Calu3 (cell line): ENCODE measurements around the gene UBE2Q2. TPM values are rescaled to one million over a fixed set of nuclear protein-coding genes. Genes with fewer than 3 reads are reported as not detected.

Source experiments
- BruUV-seq: library from RNA; stranded (reverse); fragments of 400-500 nt; replicated peaks from 2 replicates; lab custom pipeline; 2021; lab: Mats Ljungman, UMichigan
- CTCF ChIA-PET: fragments of 300-600 bp; sonication (Branson Sonifier 250); formaldehyde crosslinking; loops from one replicate; lab custom pipeline; 2022; ENCODE audit warnings: antibody characterized with exemption; lab: Charles Lee
- DNase-seq: peaks from one replicate; pipeline ENCODE4 v3.0.0; 2022
- H3K27ac Mint-ChIP-seq: one replicate; pipeline ENCODE4 v1.8.0; 2022; ENCODE audit warnings: mixed read lengths; ENCODE audit not compliant: unreplicated experiment
- H3K27me3 Mint-ChIP-seq: one replicate; pipeline ENCODE4 v1.8.0; 2022; ENCODE audit warnings: mixed read lengths; ENCODE audit not compliant: unreplicated experiment
- H3K36me3 Mint-ChIP-seq: one replicate; pipeline ENCODE4 v1.8.0; 2022; ENCODE audit warnings: mild to moderate bottlenecking, moderate library complexity, mixed read lengths; ENCODE audit not compliant: insufficient read depth, unreplicated experiment
- H3K4me1 Mint-ChIP-seq: one replicate; pipeline ENCODE4 v1.8.0; 2022; ENCODE audit warnings: mild to moderate bottlenecking, low read depth, mixed read lengths; ENCODE audit not compliant: unreplicated experiment
- H3K4me3 Mint-ChIP-seq: one replicate; pipeline ENCODE4 v1.8.0; 2022; ENCODE audit warnings: mild to moderate bottlenecking, low read depth, moderate library complexity, mixed read lengths; ENCODE audit not compliant: unreplicated experiment
- H3K9me3 Mint-ChIP-seq: one replicate; pipeline ENCODE4 v1.8.0; 2022; ENCODE audit warnings: low read depth, mixed read lengths; ENCODE audit not compliant: unreplicated experiment
- CTCF ChIP-seq: fragments of 200-600 bp; IDR thresholded peaks from one replicate; pipeline ENCODE4 v1.8.0; 2022; ENCODE audit warnings: antibody characterized with exemption; ENCODE audit not compliant: unreplicated experiment
- intact Hi-C: fragments of 100-400 bp; cut with micrococcal nuclease; formaldehyde crosslinking; loops from one replicate; pipeline ENCODE4 v1.10.0; 2022; ENCODE audit not compliant: unreplicated experiment
- total RNA-seq: library from RNA; stranded (reverse); gene quantifications from 2 replicates; pipeline ENCODE4 v1.2.3, GENCODE V29; 2022

Gene UBE2Q2
- total RNA-seq, 1 experiment from 2014 or later = 34.7 TPM

DNA sequence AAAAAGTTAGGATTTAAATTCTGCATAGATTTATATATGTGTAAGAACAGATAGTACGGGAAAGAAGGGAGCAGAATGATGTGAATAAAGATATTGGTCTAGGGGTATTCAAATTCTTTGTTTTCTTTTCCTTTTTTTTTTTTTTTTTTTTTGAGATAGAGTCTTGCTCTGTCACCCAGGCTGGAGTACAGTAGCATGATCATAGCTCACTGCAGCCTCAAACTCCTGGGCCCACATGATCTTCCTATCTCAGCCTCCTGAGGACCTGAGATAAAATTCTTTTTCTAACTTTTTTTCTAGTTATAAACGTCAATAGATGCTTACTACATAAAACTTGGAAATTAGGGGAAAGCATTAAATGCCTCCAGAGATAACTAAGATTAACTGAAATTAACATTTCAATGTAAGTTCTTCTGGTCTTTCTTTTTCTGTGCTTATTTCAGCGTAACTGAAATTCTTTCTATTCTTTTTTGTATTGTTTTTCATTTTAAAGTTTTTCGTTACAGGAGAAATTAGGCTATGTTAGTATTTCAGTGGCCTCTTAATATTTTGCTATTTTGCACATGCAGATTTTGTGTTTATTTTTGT is 29.2 kb downstream of the UBE2Q2 start:
- CTCF ChIA-PET = interaction anchor here (0.7 kb wide), 1 partner anchor 718 kb away, joined by 6 read pairs; no protein-coding TSS in a partner anchor
- Mint-ChIP-seq H3K27ac (no peak overlapping the region), H3K4me3 (no peak overlapping the region), H3K27me3 (no peaks in the 10 kb centered on the region), H3K9me3 (no peaks in the 10 kb centered on the region), H3K36me3 (no peaks in the 10 kb centered on the region), H3K4me1 (no peaks in the 10 kb centered on the region)
- no peak for TF ChIP-seq CTCF
- intact Hi-C loops = no loop called here
- DNase-seq = no peak
- BruUV-seq = no TSS peak

DNA sequence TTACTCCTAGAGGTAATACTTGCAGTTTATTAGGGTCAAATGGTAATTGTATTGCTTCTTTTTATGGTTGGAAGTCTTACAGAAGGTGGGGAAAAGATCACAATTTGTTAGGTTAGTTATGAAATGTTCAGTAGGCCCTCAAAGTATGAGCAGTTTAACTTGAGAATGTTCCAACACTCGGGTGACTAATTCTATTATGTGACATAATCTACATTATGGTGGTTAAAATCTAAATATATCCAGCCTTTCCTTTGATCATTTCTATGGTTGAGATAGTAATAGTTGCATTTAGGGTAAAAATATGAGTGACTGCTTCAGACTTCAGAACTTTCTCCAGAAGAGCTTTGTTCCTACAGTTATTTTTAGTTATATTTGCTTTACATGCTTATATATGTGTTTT is 40.8 kb downstream of the UBE2Q2 start:
- Mint-ChIP-seq H3K4me1 (no peaks in the 10 kb centered on the region), H3K27me3 (no peaks in the 10 kb centered on the region), H3K36me3 (no peaks in the 10 kb centered on the region), H3K27ac (no peak overlapping the region), H3K9me3 (no peaks in the 10 kb centered on the region), H3K4me3 (no peak overlapping the region)
- BruUV-seq = no TSS peak
- TF ChIP-seq CTCF = no peak
- no peak for DNase-seq
- CTCF ChIA-PET = no interaction called here
- intact Hi-C loops = no loop called here

DNA sequence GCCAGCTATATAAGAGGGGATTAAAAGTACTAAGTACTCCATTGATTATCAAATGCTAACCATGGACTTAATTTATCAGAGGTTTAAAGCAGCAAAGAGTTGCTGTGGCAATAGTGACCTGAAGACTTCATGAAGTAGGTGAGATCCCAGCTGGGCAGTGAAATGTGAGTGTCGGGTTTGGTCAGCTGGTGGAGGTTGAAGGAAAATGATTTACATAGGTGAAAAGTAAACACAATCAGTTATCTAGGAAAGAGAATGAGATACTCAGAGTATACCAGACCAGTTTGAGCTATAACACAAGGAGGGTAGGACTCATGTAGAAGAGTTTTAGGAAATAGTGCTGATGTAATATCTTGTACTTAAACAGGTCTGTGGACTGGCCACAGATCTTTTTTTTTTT is 43.9 kb downstream of the UBE2Q2 start:
- H3K4me1 Mint-ChIP-seq = no peaks in the 10 kb centered on the region
- no peak for DNase-seq
- TF ChIP-seq CTCF = no peak
- H3K36me3 Mint-ChIP-seq = no peaks in the 10 kb centered on the region
- H3K4me3 Mint-ChIP-seq = no peak overlapping the region
- no peaks in the 10 kb centered on the region for H3K27me3 Mint-ChIP-seq
- no peak overlapping the region for H3K27ac Mint-ChIP-seq
- H3K9me3 Mint-ChIP-seq = no peaks in the 10 kb centered on the region
- intact Hi-C loops = no loop called here
- CTCF ChIA-PET = interaction anchor here (0.6 kb wide), 1 partner anchor 1369 kb away, joined by 3 read pairs; no protein-coding TSS in a partner anchor
- BruUV-seq = no TSS peak

GRCh38 chr15:75891895-75892294 is 48.6 kb downstream of the UBE2Q2 start:
- Mint-ChIP-seq H3K27me3 (no peaks in the 10 kb centered on the region), H3K27ac (peak overlapping the region; percentile 5), H3K4me1 (no peaks in the 10 kb centered on the region), H3K4me3 (no peak overlapping the region), H3K9me3 (no peaks in the 10 kb centered on the region), H3K36me3 (no peaks in the 10 kb centered on the region)
- no TSS peak for BruUV-seq
- CTCF ChIA-PET = interaction anchor here (0.6 to 0.7 kb wide), 2 partner anchors 237 to 320 kb away, joined by 3 read pairs; no protein-coding TSS in a partner anchor
- no peak for TF ChIP-seq CTCF
- no peak for DNase-seq
- intact Hi-C loops = no loop called here
